Activated gamma-delta T cell (primary cell): ENCODE measurements around the gene DZIP1L.

Experiments
- DNase-seq: peaks from one replicate; lab custom pipeline; 2025; lab: John Stamatoyannopoulos, UW

DZIP1L gene

DNA sequence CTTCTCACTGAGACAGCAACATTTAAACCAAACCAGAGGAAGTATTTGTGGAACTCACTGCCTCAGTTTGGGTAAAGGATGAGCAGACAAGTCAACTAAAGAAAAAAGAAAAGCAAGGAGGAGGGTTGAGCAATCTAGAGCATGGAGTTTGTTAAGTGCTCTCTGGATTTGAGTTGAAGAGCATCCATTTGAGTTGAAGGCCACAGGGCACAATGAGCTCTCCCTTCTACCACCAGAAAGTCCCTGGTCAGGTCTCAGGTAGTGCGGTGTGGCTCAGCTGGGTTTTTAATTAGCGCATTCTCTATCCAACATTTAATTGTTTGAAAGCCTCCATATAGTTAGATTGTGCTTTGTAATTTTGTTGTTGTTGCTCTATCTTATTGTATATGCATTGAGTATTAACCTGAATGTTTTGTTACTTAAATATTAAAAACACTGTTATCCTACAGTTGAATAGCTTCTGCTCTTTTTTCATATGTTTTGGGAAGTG lies 82.2 kb downstream of the DZIP1L start:
- no peak for DNase-seq

DNA sequence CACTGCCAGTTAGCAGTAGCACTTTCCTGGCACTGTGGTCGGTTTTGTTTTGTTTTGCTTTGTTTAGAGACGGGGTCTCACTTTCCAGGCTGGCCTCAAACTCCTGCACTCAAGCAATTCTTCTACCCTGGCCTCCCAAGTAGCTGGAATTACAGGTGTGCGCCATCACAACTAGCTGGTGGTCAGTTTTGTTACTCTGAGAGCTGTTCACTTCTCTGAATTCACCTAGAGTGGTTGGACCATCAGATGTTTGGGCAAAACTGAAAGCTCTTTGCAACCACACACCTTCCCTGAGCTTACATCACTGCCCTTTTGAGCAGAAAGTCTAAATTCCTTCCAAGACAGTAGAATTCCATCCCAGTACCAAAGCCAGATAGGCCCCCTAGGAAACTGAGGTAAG lies 82.8 kb downstream of the DZIP1L start:
- no peak for DNase-seq

DNA sequence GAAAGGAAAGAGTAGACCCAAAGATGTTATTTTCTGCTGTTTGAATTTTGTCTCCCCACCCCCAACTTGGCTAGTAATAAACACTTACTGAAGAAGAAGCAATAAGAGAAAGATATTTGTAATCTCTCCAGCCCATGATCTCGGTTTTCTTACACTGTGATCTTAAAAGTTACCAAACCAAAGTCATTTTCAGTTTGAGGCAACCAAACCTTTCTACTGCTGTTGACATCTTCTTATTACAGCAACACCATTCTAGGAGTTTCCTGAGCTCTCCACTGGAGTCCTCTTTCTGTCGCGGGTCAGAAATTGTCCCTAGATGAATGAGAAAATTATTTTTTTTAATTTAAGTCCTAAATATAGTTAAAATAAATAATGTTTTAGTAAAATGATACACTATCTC lies 83.9 kb downstream of the DZIP1L start:
- no peak for DNase-seq

DNA sequence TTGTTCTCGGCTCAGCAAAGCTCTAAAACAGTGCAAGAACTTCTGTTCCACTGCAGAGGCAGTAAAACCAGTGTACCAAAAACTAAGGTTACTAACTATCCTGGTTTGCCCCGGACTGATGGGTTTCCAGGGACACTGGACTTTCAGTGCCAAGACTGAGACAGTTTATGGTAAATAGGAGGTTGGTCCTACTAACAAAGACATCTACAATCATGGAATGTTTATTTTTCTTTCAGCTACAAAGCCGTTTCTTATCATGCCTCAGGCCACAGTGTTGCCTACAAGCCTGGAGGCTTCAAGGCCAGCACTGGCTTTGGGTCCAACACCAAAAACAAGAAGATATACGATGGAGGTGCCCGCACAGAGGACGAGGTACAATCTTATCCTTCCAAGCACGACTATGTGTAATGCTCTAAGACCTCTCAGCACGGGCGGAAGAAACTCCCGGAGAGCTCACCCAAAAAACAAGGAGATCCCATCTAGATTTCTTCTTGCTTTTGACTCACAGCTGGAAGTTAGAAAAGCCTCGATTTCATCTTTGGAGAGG lies 84.6 kb downstream of the DZIP1L start:
- DNase-seq = no peak

DNA sequence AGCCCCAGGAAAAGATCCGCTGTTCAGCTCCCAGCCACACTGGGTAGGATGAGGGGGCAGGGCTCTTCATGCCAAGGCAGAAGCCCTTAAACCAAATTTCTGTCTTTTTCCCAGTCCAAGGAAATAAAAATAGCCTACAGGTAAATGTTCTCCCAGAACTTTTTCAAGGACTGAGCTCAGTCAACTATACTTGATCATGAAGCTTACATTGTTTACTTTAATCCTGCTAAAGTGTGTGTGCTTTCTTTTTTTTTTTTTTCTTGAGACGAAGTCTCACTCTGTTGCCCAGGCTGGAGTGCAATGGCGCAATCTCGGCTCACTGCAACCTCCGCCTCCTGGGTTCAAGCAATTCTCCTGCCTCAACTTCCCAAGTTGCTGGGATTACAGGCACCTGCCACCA lies 87.6 kb downstream of the DZIP1L start:
- no peak for DNase-seq

DNA sequence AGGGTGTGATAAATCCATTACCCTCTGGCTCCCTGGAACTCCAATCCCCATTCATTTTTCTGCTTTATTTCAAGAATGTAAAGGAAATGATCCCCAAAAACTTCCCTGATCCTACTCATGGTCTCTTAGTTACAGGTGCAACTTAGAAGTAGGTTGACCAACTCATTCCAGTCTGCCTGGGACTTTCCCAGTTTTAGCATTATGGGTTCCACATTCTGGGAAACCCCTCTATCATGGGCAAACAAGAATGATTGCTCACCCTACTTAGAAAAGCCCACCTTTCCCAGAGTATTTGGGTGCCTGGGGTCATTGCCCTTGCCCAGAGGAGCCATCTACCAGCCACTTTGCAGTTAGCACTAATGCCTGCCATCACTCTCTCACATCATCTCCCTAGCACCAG lies 89.9 kb downstream of the DZIP1L start:
- DNase-seq = no peak

DNA sequence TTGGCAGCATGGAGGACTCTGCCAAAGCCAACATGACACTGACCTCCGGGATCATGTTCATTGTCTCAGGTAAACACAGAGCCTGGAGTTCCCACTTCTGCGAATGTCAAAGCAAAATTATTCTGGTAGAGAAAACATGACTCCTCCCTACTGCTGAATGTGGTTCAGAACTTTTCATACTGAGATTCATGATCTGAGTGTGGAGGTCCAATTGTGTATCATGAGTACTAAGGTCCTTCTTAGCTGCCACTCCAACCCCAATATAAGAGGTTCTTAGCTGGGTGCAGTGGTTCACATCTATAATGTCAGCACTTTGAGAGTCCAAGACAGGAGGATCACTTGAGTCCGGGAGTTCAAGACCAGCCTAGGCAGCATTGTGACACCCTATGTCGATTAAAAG lies 91.7 kb downstream of the DZIP1L start:
- DNase-seq = no peak

DNA sequence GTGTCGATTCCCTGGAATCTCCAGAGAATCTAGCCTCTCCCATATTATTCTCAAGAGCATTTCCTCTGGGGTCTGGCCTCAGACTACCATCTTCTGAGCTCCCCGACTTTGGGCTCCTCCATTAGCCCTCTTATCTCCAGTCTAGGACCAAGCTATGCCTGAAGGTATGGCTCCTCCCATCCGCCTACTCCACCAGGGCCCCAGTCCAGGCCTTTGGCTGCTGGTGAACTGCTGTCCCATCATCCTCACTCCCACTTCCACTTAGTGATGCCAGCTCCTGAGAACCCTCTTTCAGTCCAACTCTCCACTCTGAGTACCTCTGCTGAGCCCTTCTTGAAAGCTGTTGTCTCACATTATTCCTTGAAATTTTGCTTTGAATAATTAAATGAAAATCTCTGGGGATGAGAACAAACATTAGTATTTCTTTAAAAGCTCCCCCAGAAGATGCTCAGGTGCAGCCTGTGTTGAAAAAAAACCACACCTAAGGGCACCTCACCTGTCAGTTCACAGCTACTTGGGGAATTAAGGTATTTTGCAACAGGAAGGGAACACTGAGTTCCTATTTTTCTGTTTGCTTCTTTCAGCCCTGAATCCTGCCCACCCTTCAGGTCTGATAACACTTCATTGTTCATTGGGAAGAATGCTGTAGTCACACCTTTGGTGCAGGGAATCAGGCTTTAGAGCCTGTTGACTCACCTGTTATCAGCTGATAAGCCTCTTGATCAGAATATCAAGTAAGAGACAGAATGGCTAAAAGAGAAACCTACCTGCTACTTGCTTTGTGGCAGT lies 95.9 kb downstream of the DZIP1L start:
- DNase-seq = no peak

DNA sequence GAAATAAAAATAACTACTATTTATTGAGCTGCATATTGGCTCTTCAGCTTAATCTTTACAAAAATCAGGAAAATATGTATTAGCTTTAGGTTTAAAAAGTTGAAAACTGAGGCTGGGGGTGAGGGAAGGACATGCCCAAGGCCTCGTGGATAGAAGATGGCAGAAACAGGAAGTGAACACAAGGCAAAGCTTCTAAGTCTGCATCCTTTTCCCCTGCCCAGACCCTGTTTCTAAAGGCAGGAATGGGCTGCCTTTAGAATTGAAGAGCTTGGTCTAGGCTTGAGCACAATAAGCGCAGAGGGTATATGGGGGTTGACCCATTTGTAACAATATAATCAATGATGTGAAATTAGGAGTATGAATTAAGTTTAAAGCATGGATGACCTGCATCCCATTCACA lies 99.3 kb downstream of the DZIP1L start:
- no peak for DNase-seq

DNA sequence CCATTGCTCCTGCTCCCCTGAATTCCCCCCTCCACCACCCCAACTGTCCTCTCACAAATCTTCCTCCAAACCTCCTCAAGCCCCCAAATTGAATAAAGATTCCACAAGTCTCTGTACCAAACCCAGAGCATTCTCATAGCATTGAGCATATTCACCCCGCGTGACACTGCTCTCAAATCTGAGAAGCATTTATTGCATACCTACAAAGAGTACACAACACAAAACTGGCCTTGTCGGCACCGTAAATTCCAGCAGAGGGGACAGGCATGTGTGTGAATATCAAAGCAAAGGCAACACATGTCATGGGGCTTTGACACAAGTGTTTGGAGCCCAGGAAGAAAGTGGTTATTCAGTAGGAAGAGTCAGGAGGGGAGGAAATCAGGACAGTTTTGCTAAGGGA lies 102.9 kb downstream of the DZIP1L start:
- no peak for DNase-seq
